Activated T-cell treated with anti-CD3 and anti-CD28 coated beads, Interleukin-2, amount 50 U/mL, for 24 hours (primary cell): ENCODE data around the gene PSTPIP2.
"Not testable (repeated sequence)": the region's sequence is repeated elsewhere in the genome, so short reads cannot be mapped to it uniquely, and the experiment has no call there.

Source experiments
- DNase-seq: peaks from one replicate; pipeline ENCODE4 v3.0.0-alpha.2; 2020
- H3K27ac Mint-ChIP-seq: 2 replicates; pipeline ENCODE4 v1.8.0; 2020; ENCODE audit warnings: mild to moderate bottlenecking, mixed read lengths
- H3K27me3 Mint-ChIP-seq: 2 replicates; pipeline ENCODE4 v1.8.0; 2020; ENCODE audit warnings: mixed read lengths
- H3K36me3 Mint-ChIP-seq: 2 replicates; pipeline ENCODE4 v1.8.0; 2020; ENCODE audit warnings: low read depth, mixed read lengths
- H3K4me1 Mint-ChIP-seq: 2 replicates; pipeline ENCODE4 v1.8.0; 2020; ENCODE audit warnings: low read depth, mixed read lengths
- H3K4me3 Mint-ChIP-seq: 2 replicates; pipeline ENCODE4 v1.8.0; 2020; ENCODE audit warnings: mild to moderate bottlenecking, moderate library complexity, mixed read lengths
- H3K9me3 Mint-ChIP-seq: 2 replicates; pipeline ENCODE4 v1.8.0; 2020; ENCODE audit warnings: mixed read lengths

PSTPIP2 gene

GRCh38 chr18:46055838-46056230 lies 16.2 kb downstream of the PSTPIP2 start:
- Mint-ChIP-seq H3K36me3 (no peaks in the 10 kb centered on the region), H3K27ac (peak overlapping the region; percentile 66), H3K4me1 (peaks cover 43% of the 10 kb centered on the region), H3K4me3 (peak overlapping the region; percentile 50), H3K9me3 (no peaks in the 10 kb centered on the region), H3K27me3 (no peaks in the 10 kb centered on the region)
- no peak for DNase-seq

DNA sequence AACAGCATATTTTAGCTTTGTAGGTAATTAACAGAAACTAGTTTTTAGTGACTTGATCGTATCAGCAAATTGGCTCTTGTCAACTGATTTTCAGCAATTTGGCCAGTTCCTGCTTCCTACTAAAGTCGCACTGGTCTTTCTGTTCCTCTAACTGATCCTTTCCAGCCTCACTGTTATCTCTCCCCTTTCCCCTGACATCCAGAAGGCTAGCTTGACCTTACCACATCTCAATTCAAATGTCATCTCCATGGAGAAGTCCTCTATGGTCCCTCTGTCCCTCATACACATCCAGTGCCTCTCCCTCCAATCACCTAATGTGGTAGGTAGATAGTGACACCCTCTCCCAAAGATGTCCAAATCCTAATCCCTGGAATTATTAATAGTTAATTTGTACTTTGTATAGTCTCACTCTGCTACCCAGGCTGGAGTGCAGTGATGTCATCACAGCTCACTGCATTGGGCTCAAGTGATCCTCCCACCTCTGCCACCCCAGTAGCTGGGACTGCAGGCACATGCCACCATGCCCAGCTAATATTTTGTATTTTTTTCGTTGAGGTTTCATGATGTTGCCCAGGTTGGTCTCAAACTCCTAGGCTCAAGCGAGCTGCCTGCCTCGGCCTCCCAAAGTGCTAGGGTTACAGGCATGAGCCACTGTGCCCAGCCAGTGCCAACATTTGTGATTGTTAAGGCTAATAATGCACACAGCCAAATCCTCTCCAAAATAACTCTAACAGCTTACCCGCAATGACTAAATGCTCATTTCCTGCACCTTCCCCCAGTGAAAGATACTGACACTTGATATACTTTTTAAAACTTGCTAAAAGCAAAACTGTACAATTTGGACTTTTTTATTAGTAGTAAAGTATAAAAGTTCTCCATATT lies 16.9 kb downstream of the PSTPIP2 start:
- Mint-ChIP-seq H3K27ac (peak overlapping the region; percentile 66), H3K4me3 (peak overlapping the region; percentile 50), H3K27me3 (no peaks in the 10 kb centered on the region), H3K9me3 (no peaks in the 10 kb centered on the region), H3K36me3 (no peaks in the 10 kb centered on the region), H3K4me1 (peaks cover 43% of the 10 kb centered on the region)
- DNase-seq, result no peak

DNA sequence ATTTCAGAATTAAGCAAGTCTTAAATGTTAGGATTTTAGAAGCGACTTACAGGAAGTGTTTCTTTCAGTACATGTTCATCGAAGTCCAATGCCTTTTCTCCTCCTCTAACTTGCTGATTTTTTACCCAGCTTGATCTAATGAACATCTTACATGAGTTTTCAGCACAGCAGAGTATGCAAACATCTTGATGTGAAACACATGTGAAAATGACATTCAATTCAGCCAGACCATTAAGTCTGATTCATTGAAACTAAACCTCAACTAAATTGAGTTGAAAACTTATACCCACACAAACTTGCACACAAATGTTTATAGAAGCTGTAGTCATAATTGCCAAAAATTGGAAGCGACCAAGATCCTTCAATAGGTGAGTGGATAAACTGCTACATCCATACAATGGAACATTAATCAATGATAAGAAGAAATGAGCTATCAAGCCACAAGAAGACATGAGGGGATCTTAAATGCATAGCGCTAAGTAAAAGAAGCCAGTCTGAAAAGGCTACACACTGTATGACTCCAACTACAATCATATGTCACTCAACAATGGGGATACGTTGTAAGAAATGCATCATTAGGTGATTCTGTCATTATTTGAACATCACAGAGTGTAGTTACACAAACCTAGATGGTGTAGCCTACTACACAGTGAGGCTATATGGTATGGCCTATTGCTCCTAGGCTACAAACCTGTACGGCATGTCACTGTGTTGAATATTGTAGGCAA lies 18.5 kb downstream of the PSTPIP2 start:
- Mint-ChIP-seq H3K27ac (peak overlapping the region; percentile 26), H3K27me3 (no peaks in the 10 kb centered on the region), H3K36me3 (no peaks in the 10 kb centered on the region), H3K4me3 (no peak overlapping the region), H3K9me3 (no peaks in the 10 kb centered on the region), H3K4me1 (peaks cover 43% of the 10 kb centered on the region)
- no peak for DNase-seq

DNA sequence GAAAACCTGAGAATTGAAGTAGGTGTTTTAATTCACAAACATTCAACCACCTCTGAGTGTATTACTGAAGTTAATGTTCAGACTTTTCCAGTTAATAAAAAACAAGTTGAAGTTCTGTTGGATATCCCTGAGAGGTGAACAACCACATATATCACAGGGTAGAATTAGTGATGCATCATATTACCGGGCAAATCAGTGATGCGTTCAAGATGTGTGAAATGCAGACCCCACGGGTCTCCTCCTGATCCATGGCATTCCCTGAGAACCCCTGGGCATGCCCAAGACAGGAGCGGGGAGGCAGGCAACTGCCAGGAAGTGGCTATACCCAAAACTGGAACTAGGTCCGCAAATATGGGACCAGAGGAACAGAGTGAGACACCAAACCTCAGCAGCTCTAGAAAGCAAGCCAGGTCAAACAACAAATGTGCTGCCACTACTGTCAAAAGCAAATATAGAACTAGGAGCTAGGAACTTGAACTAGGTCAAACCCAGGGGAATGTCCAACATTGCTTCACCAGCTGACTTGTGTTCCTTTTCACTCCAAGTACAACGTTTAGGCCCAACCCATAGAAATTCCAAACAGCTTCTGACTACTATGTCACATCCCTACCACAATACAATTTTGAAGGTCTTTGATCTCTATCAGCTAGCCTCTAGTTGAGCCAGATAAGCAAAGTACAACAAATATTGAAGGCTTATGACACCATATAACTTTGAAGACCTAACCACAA lies 20.2 kb downstream of the PSTPIP2 start:
- H3K36me3 Mint-ChIP-seq, result no peaks in the 10 kb centered on the region
- no peak for DNase-seq
- H3K4me1 Mint-ChIP-seq, result peaks cover 43% of the 10 kb centered on the region
- H3K9me3 Mint-ChIP-seq, result no peaks in the 10 kb centered on the region
- no peak overlapping the region for H3K4me3 Mint-ChIP-seq
- H3K27ac Mint-ChIP-seq, result no peak overlapping the region
- no peaks in the 10 kb centered on the region for H3K27me3 Mint-ChIP-seq

- no peak overlapping the region for H3K27ac Mint-ChIP-seq
- peaks cover 39% of the 10 kb centered on the region for H3K4me1 Mint-ChIP-seq
- no peaks in the 10 kb centered on the region for H3K27me3 Mint-ChIP-seq
- no peaks in the 10 kb centered on the region for H3K9me3 Mint-ChIP-seq
- H3K36me3 Mint-ChIP-seq, result no peaks in the 10 kb centered on the region
- H3K4me3 Mint-ChIP-seq, result no peak overlapping the region
- DNase-seq, result no peak
Measured at GRCh38 chr18:46050268-46050667, 21.8 kb downstream of the PSTPIP2 start.

DNA sequence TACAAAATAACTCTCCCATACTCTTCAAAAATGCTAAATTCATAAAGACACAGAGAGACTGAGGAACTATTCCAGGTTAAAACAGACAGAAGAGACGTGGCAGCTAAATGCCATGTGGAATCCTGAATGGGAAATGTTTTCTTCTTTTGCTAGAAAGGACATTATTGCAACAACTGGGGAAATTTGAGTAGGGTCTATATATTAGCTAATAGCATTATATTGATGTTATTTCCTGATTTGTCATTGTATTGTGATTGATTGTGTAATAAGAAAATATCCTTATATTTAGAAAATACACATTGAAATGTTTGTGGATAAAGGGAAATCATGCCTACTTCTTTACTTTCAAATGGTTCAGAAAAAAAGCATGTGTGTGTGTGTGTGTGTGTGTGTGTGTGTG lies 23.4 kb downstream of the PSTPIP2 start:
- peaks cover 30% of the 10 kb centered on the region for H3K4me1 Mint-ChIP-seq

DNA sequence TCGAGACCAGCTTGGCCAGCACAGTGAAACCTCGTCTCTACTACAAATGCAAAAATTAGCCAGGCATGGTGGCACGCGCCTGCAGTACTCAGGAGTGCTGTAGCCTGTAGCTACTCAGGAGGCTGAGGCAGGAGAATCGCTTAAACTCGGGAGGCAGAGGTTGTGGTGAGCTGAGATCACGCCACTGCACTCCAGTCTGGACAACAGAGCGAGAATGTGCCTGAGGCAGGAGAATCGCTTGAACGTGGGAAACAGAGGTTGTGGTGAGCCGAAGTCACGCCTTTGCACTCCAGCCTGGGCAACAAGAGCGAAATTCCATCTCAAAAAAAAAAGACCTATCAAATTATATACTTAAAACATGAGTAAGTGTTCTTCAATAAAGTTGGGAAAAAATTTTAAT lies 24.7 kb downstream of the PSTPIP2 start:
- not testable (repeated sequence) for H3K36me3 Mint-ChIP-seq, H3K27ac Mint-ChIP-seq, DNase-seq, H3K9me3 Mint-ChIP-seq, H3K27me3 Mint-ChIP-seq, H3K4me3 Mint-ChIP-seq
- peaks cover 30% of the 10 kb centered on the region for H3K4me1 Mint-ChIP-seq

More for the DNA sequence above, 23.4 kb downstream of the PSTPIP2 start:
- Mint-ChIP-seq H3K27ac (no peak overlapping the region), H3K36me3 (no peaks in the 10 kb centered on the region), H3K4me3 (no peak overlapping the region), H3K27me3 (no peaks in the 10 kb centered on the region), H3K9me3 (peaks cover 2% of the 10 kb centered on the region)
- no peak for DNase-seq

GRCh38 chr18:46046688-46047087 lies 25.4 kb downstream of the PSTPIP2 start:
- peaks cover 2% of the 10 kb centered on the region for H3K9me3 Mint-ChIP-seq
- H3K27ac Mint-ChIP-seq, result no peak overlapping the region
- H3K4me1 Mint-ChIP-seq, result peaks cover 32% of the 10 kb centered on the region
- no peak overlapping the region for H3K4me3 Mint-ChIP-seq
- no peak for DNase-seq
- H3K36me3 Mint-ChIP-seq, result no peaks in the 10 kb centered on the region
- H3K27me3 Mint-ChIP-seq, result no peaks in the 10 kb centered on the region

DNA sequence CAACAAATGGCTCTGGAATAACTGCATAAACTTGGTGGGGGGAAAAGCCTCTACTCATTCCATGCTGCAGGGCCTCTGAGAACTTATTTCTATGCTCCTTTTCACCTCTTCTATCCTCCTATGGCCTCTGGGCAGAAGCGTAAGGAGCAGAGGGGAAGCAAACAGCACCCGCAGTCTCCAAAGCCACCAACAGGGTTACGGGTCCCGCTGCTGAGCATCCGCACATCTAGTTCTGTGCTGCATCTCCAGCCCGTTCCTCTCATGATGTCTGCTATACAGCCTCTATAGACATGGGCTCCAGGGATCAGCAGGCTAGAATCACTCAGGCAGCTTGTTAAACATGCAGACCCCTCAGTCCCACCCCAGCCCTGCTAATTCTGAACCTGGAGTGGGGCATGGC lies 25.9 kb downstream of the PSTPIP2 start:
- Mint-ChIP-seq H3K27me3 (no peaks in the 10 kb centered on the region), H3K9me3 (peaks cover 2% of the 10 kb centered on the region), H3K4me3 (no peak overlapping the region), H3K36me3 (no peaks in the 10 kb centered on the region), H3K4me1 (peaks cover 32% of the 10 kb centered on the region), H3K27ac (no peak overlapping the region)
- DNase-seq, result no peak

GRCh38 chr18:46042571-46043123 lies 29.4 kb downstream of the PSTPIP2 start:
- peaks cover 50% of the 10 kb centered on the region for H3K4me1 Mint-ChIP-seq
- no peaks in the 10 kb centered on the region for H3K27me3 Mint-ChIP-seq
- peaks cover 22% of the 10 kb centered on the region for H3K36me3 Mint-ChIP-seq
- H3K9me3 Mint-ChIP-seq, result peaks cover 2% of the 10 kb centered on the region
- peak overlapping the region; percentile 13 for H3K4me3 Mint-ChIP-seq
- no peak for DNase-seq
- H3K27ac Mint-ChIP-seq, result peak overlapping the region; percentile 24

GRCh38 chr18:46040747-46041104 lies 31.3 kb downstream of the PSTPIP2 start:
- Mint-ChIP-seq H3K9me3 (peaks cover 2% of the 10 kb centered on the region), H3K4me3 (no peak overlapping the region), H3K4me1 (peaks cover 43% of the 10 kb centered on the region), H3K27ac (peak overlapping the region; percentile 55), H3K36me3 (peaks cover 24% of the 10 kb centered on the region), H3K27me3 (no peaks in the 10 kb centered on the region)
- DNase-seq, result no peak

DNA sequence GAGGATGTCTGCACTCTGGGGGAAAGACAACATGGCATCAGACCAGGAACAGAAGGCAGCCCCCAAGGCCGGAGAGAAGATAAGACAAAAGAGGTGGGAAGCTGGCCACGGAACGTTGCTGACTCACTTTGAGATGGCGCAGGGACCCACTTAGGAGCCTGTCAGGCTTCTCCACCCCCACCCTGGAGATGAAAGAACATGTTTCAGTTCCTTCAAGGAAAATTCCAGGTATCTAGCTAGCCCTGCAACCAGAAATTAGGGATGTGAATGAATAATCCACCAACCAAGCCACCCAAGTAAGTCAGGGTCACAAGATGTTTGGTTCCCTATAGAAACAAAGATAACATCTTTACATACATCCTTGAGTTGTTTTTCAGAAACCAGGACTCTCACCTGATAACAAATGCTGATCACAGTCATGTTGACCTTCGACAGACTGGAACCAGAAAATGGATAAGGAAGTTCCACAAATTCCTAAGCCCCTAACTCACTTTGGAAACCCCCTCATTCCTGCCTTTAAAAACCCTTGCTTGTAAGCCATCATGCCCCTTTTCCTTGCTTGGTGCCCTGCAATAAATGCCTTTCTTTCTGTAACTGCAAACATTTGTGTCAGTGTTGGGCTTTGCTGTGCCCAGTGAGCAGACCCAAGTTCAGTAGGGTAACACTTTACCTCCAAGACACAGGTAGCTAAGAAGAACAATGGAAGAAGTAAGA lies 31.9 kb downstream of the PSTPIP2 start:
- H3K27me3 Mint-ChIP-seq, result no peaks in the 10 kb centered on the region
- H3K4me3 Mint-ChIP-seq, result no peak overlapping the region
- DNase-seq, result no peak
- peaks cover 2% of the 10 kb centered on the region for H3K9me3 Mint-ChIP-seq
- peaks cover 43% of the 10 kb centered on the region for H3K4me1 Mint-ChIP-seq
- peaks cover 29% of the 10 kb centered on the region for H3K36me3 Mint-ChIP-seq
- H3K27ac Mint-ChIP-seq, result peak overlapping the region; percentile 28

GRCh38 chr18:46037512-46038305 lies 34.4 kb downstream of the PSTPIP2 start:
- Mint-ChIP-seq H3K27me3 (no peaks in the 10 kb centered on the region), H3K27ac (no peak overlapping the region), H3K9me3 (no peaks in the 10 kb centered on the region), H3K4me3 (no peak overlapping the region), H3K4me1 (peaks cover 36% of the 10 kb centered on the region), H3K36me3 (peaks cover 40% of the 10 kb centered on the region)
- no peak for DNase-seq
